Activated B cell treated with CpG ODN at 0.5 μM for 24 hours (primary cell): ENCODE results near the gene LARGE1. TPM values are rescaled to one million over a fixed set of nuclear protein-coding genes. Genes with fewer than 3 reads are reported as not detected.
A peak's percentile ranks its signal among the peaks of the same experiment; 100 is the strongest.

Source experiments
- ATAC-seq: fragments of 200-7000 bp; cut with Tn5 transposase; one replicate; pipeline ENCODE4 v1.10.0; 2021; ENCODE audit warnings: low read depth, mild to moderate bottlenecking, moderate library complexity
- CTCF ChIA-PET: fragments of 350-600 bp; sonication (Branson Sonifier 250); formaldehyde crosslinking; loops from one replicate; lab custom pipeline; 2021; ENCODE audit warnings: antibody characterized with exemption; lab: Charles Lee
- POLR2A ChIA-PET: fragments of 350-600 bp; sonication (Branson Sonifier 250); formaldehyde crosslinking; loops from one replicate; lab custom pipeline; 2021; ENCODE audit warnings: antibody characterized with exemption; lab: Charles Lee
- DNase-seq: peaks from one replicate; pipeline ENCODE4 v3.0.0; 2022
- H3K27ac Mint-ChIP-seq: one replicate; pipeline ENCODE4 v1.8.0; 2020; ENCODE audit warnings: mixed read lengths
- H3K27me3 Mint-ChIP-seq: one replicate; pipeline ENCODE4 v1.8.0; 2021; ENCODE audit warnings: mixed read lengths
- H3K36me3 Mint-ChIP-seq: one replicate; pipeline ENCODE4 v1.8.0; 2021; ENCODE audit warnings: low read depth, mixed read lengths
- H3K4me1 Mint-ChIP-seq: one replicate; pipeline ENCODE4 v1.8.0; 2021; ENCODE audit warnings: mixed read lengths
- H3K4me3 Mint-ChIP-seq: one replicate; pipeline ENCODE4 v1.8.0; 2020; ENCODE audit warnings: mild to moderate bottlenecking, mixed read lengths
- H3K9me3 Mint-ChIP-seq: one replicate; pipeline ENCODE4 v1.8.0; 2020; ENCODE audit warnings: mixed read lengths
- CTCF ChIP-seq: fragments of 200-600 bp; IDR thresholded peaks from one replicate; pipeline ENCODE4 v1.8.0; 2022; ENCODE audit warnings: antibody characterized with exemption, mild to moderate bottlenecking
- intact Hi-C: fragments of 100-400 bp; cut with micrococcal nuclease; formaldehyde crosslinking; loops from one replicate; pipeline ENCODE4 v1.15.1; 2024
- total RNA-seq: library from RNA; stranded (reverse); gene quantifications from 2 replicates; pipeline ENCODE4 v1.2.3, GENCODE V29; 2022

LARGE1 gene
- total RNA-seq, 1 donor from 2014 or later: 22.2 TPM

GRCh38 chr22:33325232-33326004 lies 594.9 kb downstream of the LARGE1 start:
- Mint-ChIP-seq H3K27me3 (no peaks in the 10 kb centered on the region), H3K4me3 (peak overlapping the region; percentile 63), H3K36me3 (peaks cover 6% of the 10 kb centered on the region), H3K27ac (peak overlapping the region; percentile 86), H3K4me1 (peaks cover 64% of the 10 kb centered on the region), H3K9me3 (no peaks in the 10 kb centered on the region)
- ATAC-seq: peak; percentile 87
- POLR2A ChIA-PET: interaction anchor here (0.6 to 1.5 kb wide), 2 partner anchors 26 to 70 kb away, joined by 3 to 5 read pairs; no protein-coding TSS in a partner anchor
- CTCF ChIA-PET: interaction anchor here (1.4 to 2.1 kb wide), 2 partner anchors 24 to 194 kb away, joined by 5 to 6 read pairs; no protein-coding TSS in a partner anchor
- intact Hi-C loops: loop anchor here (2.0 kb wide), 3 partner anchors 27 to 55 kb away; no protein-coding TSS in a partner anchor
- DNase-seq: no peak
- TF ChIP-seq CTCF: no peak

- no peaks in the 10 kb centered on the region for H3K9me3 Mint-ChIP-seq
- POLR2A ChIA-PET: no interaction called here
- no peak overlapping the region for H3K4me3 Mint-ChIP-seq
- no peak for ATAC-seq
- peaks cover 8% of the 10 kb centered on the region for H3K36me3 Mint-ChIP-seq
- intact Hi-C loops: loop anchor here (2.0 kb wide), 3 partner anchors 25 to 53 kb away; no protein-coding TSS in a partner anchor
- H3K27me3 Mint-ChIP-seq: no peaks in the 10 kb centered on the region
- CTCF ChIA-PET: no interaction called here
- H3K27ac Mint-ChIP-seq: no peak overlapping the region
- no peak for DNase-seq
- H3K4me1 Mint-ChIP-seq: peaks cover 65% of the 10 kb centered on the region
- TF ChIP-seq CTCF: no peak
Observed at GRCh38 chr22:33324228-33324627, 596.0 kb downstream of the LARGE1 start.

- Mint-ChIP-seq H3K9me3 (no peaks in the 10 kb centered on the region), H3K4me1 (peaks cover 48% of the 10 kb centered on the region), H3K27me3 (no peaks in the 10 kb centered on the region), H3K27ac (peak overlapping the region; percentile 24), H3K36me3 (peaks cover 4% of the 10 kb centered on the region), H3K4me3 (peak overlapping the region; percentile 33)
- no peak for TF ChIP-seq CTCF
- CTCF ChIA-PET: no interaction called here
- ATAC-seq (no peak), DNase-seq (no peak)
- POLR2A ChIA-PET: interaction anchor here (0.8 kb wide), 1 partner anchor 49 kb away, joined by 3 read pairs; no protein-coding TSS in a partner anchor
- intact Hi-C loops: no loop called here
Observed at GRCh38 chr22:33321466-33321865, 598.8 kb downstream of the LARGE1 start.

- Mint-ChIP-seq H3K9me3 (no peaks in the 10 kb centered on the region), H3K27me3 (no peaks in the 10 kb centered on the region), H3K36me3 (peaks cover 24% of the 10 kb centered on the region), H3K4me1 (peaks cover 18% of the 10 kb centered on the region), H3K27ac (no peak overlapping the region), H3K4me3 (no peak overlapping the region)
- CTCF ChIA-PET: no interaction called here
- POLR2A ChIA-PET: no interaction called here
- ATAC-seq (no peak), DNase-seq (no peak)
- intact Hi-C loops: no loop called here
- TF ChIP-seq CTCF: no peak
Observed at GRCh38 chr22:33315954-33316353, 604.3 kb downstream of the LARGE1 start.

- Mint-ChIP-seq H3K4me1 (peaks cover 11% of the 10 kb centered on the region), H3K4me3 (no peak overlapping the region), H3K9me3 (no peaks in the 10 kb centered on the region)
Observed at GRCh38 chr22:33315117-33315516, 605.2 kb downstream of the LARGE1 start.

More at GRCh38 chr22:33315117-33315516, 605.2 kb downstream of the LARGE1 start:
- CTCF ChIA-PET: no interaction called here
- intact Hi-C loops: no loop called here
- TF ChIP-seq CTCF: no peak
- ATAC-seq (no peak), DNase-seq (no peak)
- Mint-ChIP-seq H3K27me3 (no peaks in the 10 kb centered on the region), H3K27ac (no peak overlapping the region), H3K36me3 (peaks cover 28% of the 10 kb centered on the region)
- POLR2A ChIA-PET: no interaction called here
